Measurements from ENCODE around the gene WSB1.

The WSB1 gene

GRCh38 chr17:27282054-27282551, 11.8 kb upstream of the WSB1 start:
- Histone ChIP-seq H3F3A (ENCODE audit: low read depth) (no peaks in the 10 kb centered on the region), H4K20me1 (ENCODE audit: insufficient read depth, low read length, poor library complexity, severe bottlenecking) (no peaks in the 10 kb centered on the region), H3K9me2 (replicated peaks; ENCODE audit: low read depth, low read length) (no peaks in the 10 kb centered on the region), H3K27me3 (ENCODE audit: insufficient read depth, low read length, poor library complexity, severe bottlenecking) (no peaks in the 10 kb centered on the region), H3K9me3 (ENCODE audit: insufficient read depth, low read depth, low read length) (no peaks in the 10 kb centered on the region), H2AFZ (ENCODE audit: low read length) (no peak overlapping the region), H3K4me1 (ENCODE audit: insufficient read depth, low read length, poor library complexity, severe bottlenecking) (no peaks in the 10 kb centered on the region), H3K79me2 (ENCODE audit: insufficient read depth, low read length) (no peaks in the 10 kb centered on the region), H3K4me2 (ENCODE audit: low read depth, low read length, poor library complexity, severe bottlenecking) (no peak overlapping the region), H3K9ac (ENCODE audit: low read depth, low read length, poor library complexity, severe bottlenecking) (no peak overlapping the region), H3K36me3 (ENCODE audit: insufficient read depth, low read length) (no peaks in the 10 kb centered on the region), H3K4me3 (ENCODE audit: low read length, poor library complexity, severe bottlenecking) (no peak overlapping the region)
- no peak for TF ChIP-seq EZH2phosphoT487 (IDR thresholded peaks at IDR 0.05; ENCODE audit: borderline replicate concordance)
- TF ChIP-seq, protein P1, sequence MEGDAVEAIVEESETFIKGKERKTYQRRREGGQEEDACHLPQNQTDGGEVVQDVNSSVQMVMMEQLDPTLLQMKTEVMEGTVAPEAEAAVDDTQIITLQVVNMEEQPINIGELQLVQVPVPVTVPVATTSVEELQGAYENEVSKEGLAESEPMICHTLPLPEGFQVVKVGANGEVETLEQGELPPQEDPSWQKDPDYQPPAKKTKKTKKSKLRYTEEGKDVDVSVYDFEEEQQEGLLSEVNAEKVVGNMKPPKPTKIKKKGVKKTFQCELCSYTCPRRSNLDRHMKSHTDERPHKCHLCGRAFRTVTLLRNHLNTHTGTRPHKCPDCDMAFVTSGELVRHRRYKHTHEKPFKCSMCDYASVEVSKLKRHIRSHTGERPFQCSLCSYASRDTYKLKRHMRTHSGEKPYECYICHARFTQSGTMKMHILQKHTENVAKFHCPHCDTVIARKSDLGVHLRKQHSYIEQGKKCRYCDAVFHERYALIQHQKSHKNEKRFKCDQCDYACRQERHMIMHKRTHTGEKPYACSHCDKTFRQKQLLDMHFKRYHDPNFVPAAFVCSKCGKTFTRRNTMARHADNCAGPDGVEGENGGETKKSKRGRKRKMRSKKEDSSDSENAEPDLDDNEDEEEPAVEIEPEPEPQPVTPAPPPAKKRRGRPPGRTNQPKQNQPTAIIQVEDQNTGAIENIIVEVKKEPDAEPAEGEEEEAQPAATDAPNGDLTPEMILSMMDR (conservative IDR thresholded peaks at IDR 0.05; ENCODE audit: low read length): no peak

GRCh38 chr17:27283060-27283459, 10.9 kb upstream of the WSB1 start:
- Histone ChIP-seq H3K4me1 (ENCODE audit: insufficient read depth, low read length, poor library complexity, severe bottlenecking) (no peaks in the 10 kb centered on the region), H3K9ac (ENCODE audit: low read depth, low read length, poor library complexity, severe bottlenecking) (no peak overlapping the region), H3K9me2 (replicated peaks; ENCODE audit: low read depth, low read length) (no peaks in the 10 kb centered on the region), H3K36me3 (ENCODE audit: insufficient read depth, low read length) (no peaks in the 10 kb centered on the region), H3F3A (ENCODE audit: low read depth) (no peaks in the 10 kb centered on the region), H4K20me1 (ENCODE audit: insufficient read depth, low read length, poor library complexity, severe bottlenecking) (no peaks in the 10 kb centered on the region), H3K9me3 (ENCODE audit: insufficient read depth, low read depth, low read length) (no peaks in the 10 kb centered on the region), H3K4me3 (ENCODE audit: low read length, poor library complexity, severe bottlenecking) (no peak overlapping the region), H3K4me2 (ENCODE audit: low read depth, low read length, poor library complexity, severe bottlenecking) (no peak overlapping the region), H3K27me3 (ENCODE audit: insufficient read depth, low read length, poor library complexity, severe bottlenecking) (no peaks in the 10 kb centered on the region), H3K79me2 (ENCODE audit: insufficient read depth, low read length) (no peaks in the 10 kb centered on the region), H2AFZ (ENCODE audit: low read length) (no peak overlapping the region)
- TF ChIP-seq, protein P1 (conservative IDR thresholded peaks at IDR 0.05; ENCODE audit: low read length): no peak
- no peak for TF ChIP-seq EZH2phosphoT487 (IDR thresholded peaks at IDR 0.05; ENCODE audit: borderline replicate concordance)

- no peaks in the 10 kb centered on the region for H3K9me3 ChIP-seq (ENCODE audit: insufficient read depth, low read depth, low read length)
- no peaks in the 10 kb centered on the region for H3K27me3 ChIP-seq (ENCODE audit: insufficient read depth, low read length, poor library complexity, severe bottlenecking)
- no peak overlapping the region for H3K4me2 ChIP-seq (ENCODE audit: low read depth, low read length, poor library complexity, severe bottlenecking)
- H2AFZ ChIP-seq (ENCODE audit: low read length): no peak overlapping the region
- H3K36me3 ChIP-seq (ENCODE audit: insufficient read depth, low read length): no peaks in the 10 kb centered on the region
- H3K4me1 ChIP-seq (ENCODE audit: insufficient read depth, low read length, poor library complexity, severe bottlenecking): no peaks in the 10 kb centered on the region
- no peak for TF ChIP-seq EZH2phosphoT487 (IDR thresholded peaks at IDR 0.05; ENCODE audit: borderline replicate concordance)
- TF ChIP-seq, protein P1 (conservative IDR thresholded peaks at IDR 0.05; ENCODE audit: low read length): no peak
- no peaks in the 10 kb centered on the region for H4K20me1 ChIP-seq (ENCODE audit: insufficient read depth, low read length, poor library complexity, severe bottlenecking)
- no peaks in the 10 kb centered on the region for H3F3A ChIP-seq (ENCODE audit: low read depth)
- no peak overlapping the region for H3K4me3 ChIP-seq (ENCODE audit: low read length, poor library complexity, severe bottlenecking)
- no peak overlapping the region for H3K9ac ChIP-seq (ENCODE audit: low read depth, low read length, poor library complexity, severe bottlenecking)
- H3K79me2 ChIP-seq (ENCODE audit: insufficient read depth, low read length): no peaks in the 10 kb centered on the region
- H3K9me2 ChIP-seq (replicated peaks; ENCODE audit: low read depth, low read length): no peaks in the 10 kb centered on the region
Measured at GRCh38 chr17:27283751-27284150, 10.2 kb upstream of the WSB1 start.
